Testis (tissue), 2 donors: ENCODE measurements around the gene PDE7B.

Source experiments
- POLR2A ChIP-seq: fragments of 450-650 bp; IDR thresholded peaks from one replicate; pipeline ENCODE4 v1.6.1; 2017; ENCODE audit warnings: antibody characterized with exemption, mild to moderate bottlenecking, moderate library complexity
- TF ChIP-seq, protein P1 (sequence below), 3 experiments: fragments of 450-650 bp in 2 of 3; fragments of 200-600 bp in 1 of 3; sonication (generic) in 1 of 3; IDR thresholded peaks; one replicate each; pipeline ENCODE4 v1.5.1; 2016 to 2019; ENCODE audit warnings: antibody characterized with exemption in 3 of 3, mild to moderate bottlenecking in 2 of 3, moderate library complexity in 1 of 3

- TF ChIP-seq, protein P1, sequence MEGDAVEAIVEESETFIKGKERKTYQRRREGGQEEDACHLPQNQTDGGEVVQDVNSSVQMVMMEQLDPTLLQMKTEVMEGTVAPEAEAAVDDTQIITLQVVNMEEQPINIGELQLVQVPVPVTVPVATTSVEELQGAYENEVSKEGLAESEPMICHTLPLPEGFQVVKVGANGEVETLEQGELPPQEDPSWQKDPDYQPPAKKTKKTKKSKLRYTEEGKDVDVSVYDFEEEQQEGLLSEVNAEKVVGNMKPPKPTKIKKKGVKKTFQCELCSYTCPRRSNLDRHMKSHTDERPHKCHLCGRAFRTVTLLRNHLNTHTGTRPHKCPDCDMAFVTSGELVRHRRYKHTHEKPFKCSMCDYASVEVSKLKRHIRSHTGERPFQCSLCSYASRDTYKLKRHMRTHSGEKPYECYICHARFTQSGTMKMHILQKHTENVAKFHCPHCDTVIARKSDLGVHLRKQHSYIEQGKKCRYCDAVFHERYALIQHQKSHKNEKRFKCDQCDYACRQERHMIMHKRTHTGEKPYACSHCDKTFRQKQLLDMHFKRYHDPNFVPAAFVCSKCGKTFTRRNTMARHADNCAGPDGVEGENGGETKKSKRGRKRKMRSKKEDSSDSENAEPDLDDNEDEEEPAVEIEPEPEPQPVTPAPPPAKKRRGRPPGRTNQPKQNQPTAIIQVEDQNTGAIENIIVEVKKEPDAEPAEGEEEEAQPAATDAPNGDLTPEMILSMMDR (IDR thresholded peaks at IDR 0.05) = no peak
- no peak for TF ChIP-seq POLR2A
Measured at GRCh38 chr6:136181861-136182260, 330.4 kb downstream of the PDE7B start.
